ENCODE measurements around the gene BEND6.

Gene BEND6

GRCh38 chr6:56911847-56912246 is 43.1 kb upstream of the BEND6 start:
- no peaks in the 10 kb centered on the region for H3K36me3 ChIP-seq (ENCODE audit: control insufficient read depth in 1 of 2, insufficient read depth in 2 of 2, low read depth in 1 of 2, low read length in 2 of 2)
- no peaks in the 10 kb centered on the region for H3K9me3 ChIP-seq (ENCODE audit: control insufficient read depth, low read length)
- H3K23ac ChIP-seq (ENCODE audit: low read length in 2 of 2): no peak overlapping the region
- H3K4ac ChIP-seq (ENCODE audit: low read depth in 1 of 2, low read length in 2 of 2): no peak overlapping the region
- no peak overlapping the region for H2BK5ac ChIP-seq (ENCODE audit: low read depth, low read length, poor library complexity, severe bottlenecking)
- H2AK5ac ChIP-seq (ENCODE audit: low read length, severe bottlenecking): no peak overlapping the region
- no peak overlapping the region for H4K8ac ChIP-seq (ENCODE audit: low read length)
- no peak overlapping the region for H2BK15ac ChIP-seq (ENCODE audit: low read depth, poor library complexity, severe bottlenecking)
- H3K18ac ChIP-seq (ENCODE audit: low read depth in 1 of 2, low read length in 2 of 2): peak overlapping the region in 1 of 2 experiments; percentile 42
- H3K4me2 ChIP-seq (ENCODE audit: low read length, poor library complexity, severe bottlenecking): no peak overlapping the region
- H3K27ac ChIP-seq (ENCODE audit: low read length, poor library complexity, severe bottlenecking): peak overlapping the region; percentile 83
- WGBS: no CpG with 5 or more reads among the region's 1 CpG
- peak; percentile 61 for DNase-seq
- H3K4me3 ChIP-seq (ENCODE audit: insufficient read depth in 1 of 2, low read depth in 1 of 2, low read length in 2 of 2): no peak overlapping the region
- H3K79me1 ChIP-seq (replicated peaks; ENCODE audit: low read length, poor library complexity, severe bottlenecking): peaks cover 17% of the 10 kb centered on the region
- no peak overlapping the region for H2BK12ac ChIP-seq (ENCODE audit: low read length in 2 of 2)
- H3K27me3 ChIP-seq (ENCODE audit: control insufficient read depth in 1 of 2, insufficient read depth in 1 of 2, low read length in 2 of 2): no peaks in the 10 kb centered on the region
- H3K14ac ChIP-seq (ENCODE audit: low read length in 2 of 2): no peak overlapping the region
- H3K4me1 ChIP-seq (ENCODE audit: control insufficient read depth, insufficient read depth, low read depth, low read length): peaks cover 2% of the 10 kb centered on the region
- no peak overlapping the region for H2BK120ac ChIP-seq (ENCODE audit: low read depth, low read length)
- no peak overlapping the region for H4K91ac ChIP-seq (ENCODE audit: low read length)
- H3K9ac ChIP-seq (ENCODE audit: low read length): peak overlapping the region; percentile 71
- no peak overlapping the region for H2AFZ ChIP-seq (ENCODE audit: low read depth, low read length)

- DNase-seq: no peak
- Histone ChIP-seq H2BK120ac (ENCODE audit: low read depth, low read length) (no peak overlapping the region), H2BK15ac (ENCODE audit: low read depth, poor library complexity, severe bottlenecking) (no peak overlapping the region), H3K27me3 (ENCODE audit: control insufficient read depth in 1 of 2, insufficient read depth in 1 of 2, low read length in 2 of 2) (no peaks in the 10 kb centered on the region), H3K14ac (ENCODE audit: low read length in 2 of 2) (no peak overlapping the region), H2BK5ac (ENCODE audit: low read depth, low read length, poor library complexity, severe bottlenecking) (no peak overlapping the region), H3K18ac (ENCODE audit: low read depth in 1 of 2, low read length in 2 of 2) (no peak overlapping the region), H3K4me1 (ENCODE audit: control insufficient read depth, insufficient read depth, low read depth, low read length) (peaks cover 2% of the 10 kb centered on the region), H3K27ac (ENCODE audit: low read length, poor library complexity, severe bottlenecking) (no peak overlapping the region), H3K9me3 (ENCODE audit: control insufficient read depth, low read length) (no peaks in the 10 kb centered on the region), H2AK5ac (ENCODE audit: low read length, severe bottlenecking) (no peak overlapping the region), H4K8ac (ENCODE audit: low read length) (no peak overlapping the region), H3K79me1 (replicated peaks; ENCODE audit: low read length, poor library complexity, severe bottlenecking) (peaks cover 15% of the 10 kb centered on the region), H3K4me2 (ENCODE audit: low read length, poor library complexity, severe bottlenecking) (no peak overlapping the region), H3K9ac (ENCODE audit: low read length) (no peak overlapping the region), H3K4me3 (ENCODE audit: insufficient read depth in 1 of 2, low read depth in 1 of 2, low read length in 2 of 2) (no peak overlapping the region), H2AFZ (ENCODE audit: low read depth, low read length) (no peak overlapping the region), H3K4ac (ENCODE audit: low read depth in 1 of 2, low read length in 2 of 2) (no peak overlapping the region), H2BK12ac (ENCODE audit: low read length in 2 of 2) (no peak overlapping the region), H4K91ac (ENCODE audit: low read length) (no peak overlapping the region), H3K36me3 (ENCODE audit: control insufficient read depth in 1 of 2, insufficient read depth in 2 of 2, low read depth in 1 of 2, low read length in 2 of 2) (peaks cover 0 to 4% of the 10 kb centered on the region in 2 experiments), H3K23ac (ENCODE audit: low read length in 2 of 2) (no peak overlapping the region)
- 42% methylated on average over 3 of the region's 3 CpGs for WGBS
Measured at GRCh38 chr6:56913285-56914074, 41.4 kb upstream of the BEND6 start.

GRCh38 chr6:56914798-56915658 is 39.9 kb upstream of the BEND6 start:
- H3K4me2 ChIP-seq (ENCODE audit: low read length, poor library complexity, severe bottlenecking): no peak overlapping the region
- no peak overlapping the region for H2AFZ ChIP-seq (ENCODE audit: low read depth, low read length)
- no peak overlapping the region for H3K9ac ChIP-seq (ENCODE audit: low read length)
- H3K4ac ChIP-seq (ENCODE audit: low read depth in 1 of 2, low read length in 2 of 2): no peak overlapping the region
- peaks cover 2% of the 10 kb centered on the region for H3K4me1 ChIP-seq (ENCODE audit: control insufficient read depth, insufficient read depth, low read depth, low read length)
- H2BK12ac ChIP-seq (ENCODE audit: low read length in 2 of 2): no peak overlapping the region
- H3K79me1 ChIP-seq (replicated peaks; ENCODE audit: low read length, poor library complexity, severe bottlenecking): peaks cover 14% of the 10 kb centered on the region
- no peak overlapping the region for H3K18ac ChIP-seq (ENCODE audit: low read depth in 1 of 2, low read length in 2 of 2)
- H2AK5ac ChIP-seq (ENCODE audit: low read length, severe bottlenecking): no peak overlapping the region
- H3K27me3 ChIP-seq (ENCODE audit: control insufficient read depth in 1 of 2, insufficient read depth in 1 of 2, low read length in 2 of 2): no peaks in the 10 kb centered on the region
- H2BK5ac ChIP-seq (ENCODE audit: low read depth, low read length, poor library complexity, severe bottlenecking): no peak overlapping the region
- no peak overlapping the region for H3K4me3 ChIP-seq (ENCODE audit: insufficient read depth in 1 of 2, low read depth in 1 of 2, low read length in 2 of 2)
- no peak for DNase-seq
- H3K9me3 ChIP-seq (ENCODE audit: control insufficient read depth, low read length): no peaks in the 10 kb centered on the region
- no peak overlapping the region for H3K27ac ChIP-seq (ENCODE audit: low read length, poor library complexity, severe bottlenecking)
- no peak overlapping the region for H4K91ac ChIP-seq (ENCODE audit: low read length)
- no peak overlapping the region for H3K14ac ChIP-seq (ENCODE audit: low read length in 2 of 2)
- no peak overlapping the region for H2BK15ac ChIP-seq (ENCODE audit: low read depth, poor library complexity, severe bottlenecking)
- H3K23ac ChIP-seq (ENCODE audit: low read length in 2 of 2): no peak overlapping the region
- WGBS: 94% methylated on average over 4 of the region's 8 CpGs
- peaks cover 0 to 4% of the 10 kb centered on the region in 2 experiments for H3K36me3 ChIP-seq (ENCODE audit: control insufficient read depth in 1 of 2, insufficient read depth in 2 of 2, low read depth in 1 of 2, low read length in 2 of 2)
- no peak overlapping the region for H2BK120ac ChIP-seq (ENCODE audit: low read depth, low read length)
- peak overlapping the region; percentile 22 for H4K8ac ChIP-seq (ENCODE audit: low read length)

- H2BK5ac ChIP-seq (ENCODE audit: low read depth, low read length, poor library complexity, severe bottlenecking): no peak overlapping the region
- H2BK15ac ChIP-seq (ENCODE audit: low read depth, poor library complexity, severe bottlenecking): no peak overlapping the region
- H3K79me1 ChIP-seq (replicated peaks; ENCODE audit: low read length, poor library complexity, severe bottlenecking): peaks cover 15% of the 10 kb centered on the region
- no peak overlapping the region for H3K14ac ChIP-seq (ENCODE audit: low read length in 2 of 2)
- no peak overlapping the region for H2BK120ac ChIP-seq (ENCODE audit: low read depth, low read length)
- no peak overlapping the region for H3K27ac ChIP-seq (ENCODE audit: low read length, poor library complexity, severe bottlenecking)
- H2BK12ac ChIP-seq (ENCODE audit: low read length in 2 of 2): no peak overlapping the region
- DNase-seq: no peak
- H3K23ac ChIP-seq (ENCODE audit: low read length in 2 of 2): no peak overlapping the region
- H3K18ac ChIP-seq (ENCODE audit: low read depth in 1 of 2, low read length in 2 of 2): no peak overlapping the region
- H3K4me2 ChIP-seq (ENCODE audit: low read length, poor library complexity, severe bottlenecking): no peak overlapping the region
- no peak overlapping the region for H2AFZ ChIP-seq (ENCODE audit: low read depth, low read length)
- no peaks in the 10 kb centered on the region for H3K27me3 ChIP-seq (ENCODE audit: control insufficient read depth in 1 of 2, insufficient read depth in 1 of 2, low read length in 2 of 2)
- H3K4ac ChIP-seq (ENCODE audit: low read depth in 1 of 2, low read length in 2 of 2): no peak overlapping the region
- WGBS: 97% methylated on average over 4 of the region's 4 CpGs
- H3K36me3 ChIP-seq (ENCODE audit: control insufficient read depth in 1 of 2, insufficient read depth in 2 of 2, low read depth in 1 of 2, low read length in 2 of 2): peaks cover 0 to 4% of the 10 kb centered on the region in 2 experiments
- no peaks in the 10 kb centered on the region for H3K9me3 ChIP-seq (ENCODE audit: control insufficient read depth, low read length)
- peaks cover 2% of the 10 kb centered on the region for H3K4me1 ChIP-seq (ENCODE audit: control insufficient read depth, insufficient read depth, low read depth, low read length)
- no peak overlapping the region for H4K8ac ChIP-seq (ENCODE audit: low read length)
- no peak overlapping the region for H3K4me3 ChIP-seq (ENCODE audit: insufficient read depth in 1 of 2, low read depth in 1 of 2, low read length in 2 of 2)
- H2AK5ac ChIP-seq (ENCODE audit: low read length, severe bottlenecking): no peak overlapping the region
- no peak overlapping the region for H4K91ac ChIP-seq (ENCODE audit: low read length)
- H3K9ac ChIP-seq (ENCODE audit: low read length): no peak overlapping the region
Measured at GRCh38 chr6:56915832-56916231, 39.1 kb upstream of the BEND6 start.

Data from mesenchymal stem cell (in vitro differentiated cells and primary cell).